SK-N-SH (cell line): Measurements from ENCODE around the gene RPL39L. TPM values are rescaled to one million over a fixed set of nuclear protein-coding genes. Genes with fewer than 3 reads are reported as not detected.

ENCODE experiments used
- CTCF ChIA-PET: fragments of 300-600, 350-600 bp; formaldehyde crosslinking; extraction: SDS; loops from one replicate; lab custom pipeline; 2021; lab: Yijun Ruan, JAX
- POLR2A ChIA-PET: fragments of 350-600 bp; sonication (Branson Sonifier 250); formaldehyde crosslinking; extraction: SDS; loops from one replicate; lab custom pipeline; 2020; ENCODE audit warnings: antibody characterized with exemption, inconsistent platforms; lab: Yijun Ruan, JAX
- DNase-seq: peaks from one replicate; pipeline ENCODE4 v3.0.0; 2012
- H2AFZ ChIP-seq: fragments of 200-600 bp; sonication (generic); 2 replicates; pipeline ENCODE4 v1.8.1; 2016; ENCODE audit warnings: antibody characterized with exemption, mild to moderate bottlenecking, low read depth
- H3F3A ChIP-seq: fragments of 200-600 bp; sonication (generic); replicated peaks from 2 replicates; pipeline ENCODE3; 2016; ENCODE audit warnings: antibody characterized with exemption, mild to moderate bottlenecking; ENCODE audit not compliant: insufficient read depth
- H3K27ac ChIP-seq, 2 experiments: fragments of 200-500 bp in 1 of 2; fragments of 200-600 bp in 1 of 2; sonication (Bioruptor generic) in 1 of 2; sonication (generic), shearing (Covaris generic) in 1 of 2; 2 replicates each; pipeline versions ENCODE4 v1.5.1 to v1.6.1; 2014 to 2016; ENCODE audit warnings: low read depth in 2 of 2, inconsistent platforms in 1 of 2, low read length in 1 of 2, mild to moderate bottlenecking in 1 of 2, mixed read lengths in 1 of 2
- H3K27me3 ChIP-seq: fragments of 200-600 bp; sonication (generic), shearing (Covaris generic); 2 replicates; pipeline ENCODE4 v1.6.1; 2016; ENCODE audit warnings: mixed run types; ENCODE audit not compliant: insufficient read depth
- H3K36me3 ChIP-seq, 2 experiments: fragments of 200-500 bp in 1 of 2; fragments of 200-600 bp in 1 of 2; sonication (Bioruptor generic) in 1 of 2; sonication (generic) in 1 of 2; replicated peaks in 1 of 2; 2 replicates each; pipeline versions ENCODE3 to v1.5.1; 2014 to 2016; ENCODE audit warnings: low read length in 1 of 2, mild to moderate bottlenecking in 1 of 2; ENCODE audit not compliant: insufficient read depth in 2 of 2, control insufficient read depth in 1 of 2
- H3K4me1 ChIP-seq, 2 experiments: fragments of 200-500 bp in 1 of 2; fragments of 200-600 bp in 1 of 2; sonication (Bioruptor generic) in 1 of 2; sonication (generic), shearing (Covaris generic) in 1 of 2; 2 replicates each; pipeline versions ENCODE4 v1.5.1 to v1.6.1; 2014 to 2016; ENCODE audit warnings: low read depth in 1 of 2, low read length in 1 of 2, mixed run types in 1 of 2; ENCODE audit not compliant: insufficient read depth in 2 of 2, control insufficient read depth in 1 of 2
- H3K4me2 ChIP-seq: fragments of 200-600 bp; sonication (generic), shearing (Covaris generic); 2 replicates; pipeline ENCODE4 v1.6.1; 2017; ENCODE audit warnings: mixed run types
- H3K4me3 ChIP-seq, 2 experiments: fragments of 200-500 bp in 1 of 2; fragments of 200-600 bp in 1 of 2; sonication (Bioruptor generic) in 1 of 2; sonication (generic), shearing (Covaris generic) in 1 of 2; 2 replicates each; pipeline versions ENCODE4 v1.5.1 to v1.8.1; 2014 to 2016; ENCODE audit warnings: low read depth in 2 of 2, inconsistent platforms in 1 of 2, low read length in 1 of 2, mild to moderate bottlenecking in 1 of 2, mixed read lengths in 1 of 2, moderate library complexity in 1 of 2
- H3K79me2 ChIP-seq: fragments of 200-600 bp; sonication (generic); 2 replicates; pipeline ENCODE4 v1.8.1; 2017; ENCODE audit warnings: mild to moderate bottlenecking; ENCODE audit not compliant: insufficient read depth
- H3K9ac ChIP-seq: fragments of 200-600 bp; sonication (generic); 2 replicates; pipeline ENCODE4 v1.6.1; 2017; ENCODE audit warnings: mixed run types
- H3K9me2 ChIP-seq: fragments of 200-600 bp; sonication (generic); 2 replicates; pipeline ENCODE4 v1.6.1; 2017; ENCODE audit warnings: mixed run types
- H3K9me3 ChIP-seq: fragments of 200-600 bp; sonication (generic); 2 replicates; pipeline ENCODE4 v1.6.1; 2017; ENCODE audit warnings: mixed run types, mild to moderate bottlenecking, moderate library complexity
- H4K20me1 ChIP-seq: fragments of 200-600 bp; sonication (generic); 2 replicates; pipeline ENCODE4 v1.6.1; 2017; ENCODE audit warnings: mild to moderate bottlenecking, mixed run types; ENCODE audit not compliant: insufficient read depth
- CHD2 ChIP-seq: fragments of 150-350 bp; IDR thresholded peaks from 2 replicates; pipeline ENCODE4 v1.6.1; 2018; ENCODE audit warnings: low read length; ENCODE audit not compliant: partially characterized antibody
- ELF1 ChIP-seq: IDR thresholded peaks from 2 replicates; pipeline ENCODE4 v1.4.0; 2012
- EP300 ChIP-seq, 2 experiments: IDR thresholded peaks; 2 replicates each; pipeline versions ENCODE4 v1.4.0 to v1.6.1; 2012; ENCODE audit warnings: borderline replicate concordance in 1 of 2, low read depth in 1 of 2, low read length in 1 of 2
- GABPA ChIP-seq: IDR thresholded peaks from 2 replicates; pipeline ENCODE4 v1.4.0; 2012; ENCODE audit warnings: low read depth, mild to moderate bottlenecking
- NFIC ChIP-seq: IDR thresholded peaks from 2 replicates; pipeline ENCODE4 v1.4.0; 2012; ENCODE audit warnings: borderline replicate concordance
- PBX3 ChIP-seq: IDR thresholded peaks from 2 replicates; pipeline ENCODE4; 2012
- RAD21 ChIP-seq: IDR thresholded peaks from 2 replicates; pipeline ENCODE4 v1.6.1; 2012; ENCODE audit warnings: mild to moderate bottlenecking, low read length
- RCOR1 ChIP-seq: fragments of 150-350 bp; IDR thresholded peaks from 2 replicates; pipeline ENCODE4 v1.6.1; 2017; ENCODE audit warnings: antibody characterized with exemption, low read length
- REST ChIP-seq: IDR thresholded peaks from 2 replicates; pipeline ENCODE4 v1.6.1; 2012; ENCODE audit warnings: mild to moderate bottlenecking, low read depth, low read length, moderate library complexity
- RFX5 ChIP-seq: IDR thresholded peaks from 2 replicates; pipeline ENCODE4 v1.6.1; 2012; ENCODE audit warnings: mild to moderate bottlenecking, improper control_type of control experiment, low read length
- USF1 ChIP-seq: IDR thresholded peaks from 2 replicates; pipeline ENCODE4 v1.4.0; 2012; ENCODE audit warnings: low read depth, borderline replicate concordance
- USF2 ChIP-seq: fragments of 150-350 bp; IDR thresholded peaks from 2 replicates; pipeline ENCODE4 v1.6.1; 2017; ENCODE audit warnings: antibody characterized with exemption, low read length, low read depth, borderline replicate concordance
- YY1 ChIP-seq: IDR thresholded peaks from 2 replicates; pipeline ENCODE4 v1.4.0; 2012; ENCODE audit warnings: low read depth, mild to moderate bottlenecking
- WGBS: methylation state at CpG from one replicate; pipeline ENCODE4 v1.1.6; 2017; ENCODE audit warnings: low lambda C conversion rate; 5-methylcytosine and 5-hydroxymethylcytosine counted together
- polyA plus RNA-seq, 3 experiments: library from polyadenylated mRNA; depleted of rRNA; stranded (reverse); fragments of >200 nt; gene quantifications; 2 replicates each; pipeline ENCODE4 v1.2.3, GENCODE V29; 2012

Gene RPL39L
- polyA plus RNA-seq, 1 of the 3 experiments (the other 2 are of a cell fraction), result 25.3 TPM

- H3K36me3 ChIP-seq, result no peaks in the 10 kb centered on the region
- WGBS, result 22% methylated on average over 2 of the region's 2 CpGs
- H2AFZ ChIP-seq, result no peak overlapping the region
- POLR2A ChIA-PET, result no interaction called here
- no peaks in the 10 kb centered on the region for H3K9me2 ChIP-seq
- DNase-seq, result no peak
- no peaks in the 10 kb centered on the region for H3K79me2 ChIP-seq
- no peaks in the 10 kb centered on the region for H3F3A ChIP-seq
- no peaks in the 10 kb centered on the region for H4K20me1 ChIP-seq
- H3K27me3 ChIP-seq, result no peaks in the 10 kb centered on the region
- H3K4me2 ChIP-seq, result no peak overlapping the region
- H3K9ac ChIP-seq, result no peak overlapping the region
- TF ChIP-seq RCOR1, result no peak
- no peak for TF ChIP-seq PBX3
- no peak for TF ChIP-seq USF2
- TF ChIP-seq RFX5, result no peak
- TF ChIP-seq RAD21, result no peak
- TF ChIP-seq NFIC, result no peak
- TF ChIP-seq GABPA, result no peak
- no peak for TF ChIP-seq CHD2
- no peak for TF ChIP-seq YY1
- TF ChIP-seq ELF1, result no peak
- TF ChIP-seq USF1, result no peak
- no peak for TF ChIP-seq REST
- no peak for TF ChIP-seq EP300 (IDR thresholded peaks at IDR 0.05; ENCODE audit: borderline replicate concordance in 1 of 2, low read depth in 1 of 2, low read length in 1 of 2)
- TF ChIP-seq, all 33 proteins: peak for 0
- H3K27ac ChIP-seq, result no peak overlapping the region
- H3K9me3 ChIP-seq, result no peaks in the 10 kb centered on the region
- H3K4me3 ChIP-seq, result no peak overlapping the region
- H3K4me1 ChIP-seq, result peaks cover 0 to 13% of the 10 kb centered on the region in 2 experiments; a peak in 1 of 4 replicates
- CTCF ChIA-PET, result interaction anchor here (0.7 kb wide), 1 partner anchor 141 kb away, joined by 3 read pairs; no protein-coding TSS in a partner anchor
Observed at GRCh38 chr3:187186375-187186774, 47.1 kb upstream of the RPL39L start.
